Endothelial cell (in vitro differentiated cells): ENCODE measurements around the gene KCNV2. TPM values are rescaled to one million over a fixed set of nuclear protein-coding genes. Genes with fewer than 3 reads are reported as not detected.

Experiments
- DNase-seq: peaks from one replicate; pipeline ENCODE4 v3.0.0; 2021; ENCODE audit warnings: low spot score
- H3K27ac Mint-ChIP-seq: one replicate; pipeline ENCODE4 v1.8.0; 2021; ENCODE audit warnings: mixed read lengths, inconsistent platforms; ENCODE audit not compliant: unreplicated experiment
- H3K27me3 Mint-ChIP-seq: one replicate; pipeline ENCODE4 v1.8.0; 2021; ENCODE audit warnings: mild to moderate bottlenecking, moderate library complexity, mixed read lengths, inconsistent platforms; ENCODE audit not compliant: unreplicated experiment
- H3K36me3 Mint-ChIP-seq: one replicate; pipeline ENCODE4 v1.8.0; 2021; ENCODE audit warnings: mild to moderate bottlenecking, low read depth, mixed read lengths, inconsistent platforms; ENCODE audit not compliant: unreplicated experiment
- H3K4me1 Mint-ChIP-seq: one replicate; pipeline ENCODE4 v1.8.0; 2021; ENCODE audit warnings: mild to moderate bottlenecking, mixed read lengths, inconsistent platforms; ENCODE audit not compliant: unreplicated experiment
- H3K4me3 Mint-ChIP-seq: one replicate; pipeline ENCODE4 v1.8.0; 2021; ENCODE audit warnings: mild to moderate bottlenecking, mixed read lengths, inconsistent platforms; ENCODE audit not compliant: unreplicated experiment
- H3K9me3 Mint-ChIP-seq: one replicate; pipeline ENCODE4 v1.8.0; 2021; ENCODE audit warnings: mixed read lengths, inconsistent platforms; ENCODE audit not compliant: unreplicated experiment
- total RNA-seq: library from RNA; stranded (reverse); fragmentation: NEBNext Ultra II Directional; extraction: Animal tissue kit (Norgen Biotek cat#: 25700); gene quantifications from one replicate; pipeline ENCODE4 v1.2.1, GENCODE V29; 2021; ENCODE audit not compliant: unreplicated experiment
- TF ChIP-seq, protein P1 (sequence below): fragments of 200-600 bp; sonication (generic); IDR thresholded peaks from one replicate; pipeline ENCODE4 v1.5.0; 2021; ENCODE audit warnings: antibody characterized with exemption; ENCODE audit not compliant: unreplicated experiment

The KCNV2 gene
- total RNA-seq, 1 donor from 2014 or later, result not detected

DNA sequence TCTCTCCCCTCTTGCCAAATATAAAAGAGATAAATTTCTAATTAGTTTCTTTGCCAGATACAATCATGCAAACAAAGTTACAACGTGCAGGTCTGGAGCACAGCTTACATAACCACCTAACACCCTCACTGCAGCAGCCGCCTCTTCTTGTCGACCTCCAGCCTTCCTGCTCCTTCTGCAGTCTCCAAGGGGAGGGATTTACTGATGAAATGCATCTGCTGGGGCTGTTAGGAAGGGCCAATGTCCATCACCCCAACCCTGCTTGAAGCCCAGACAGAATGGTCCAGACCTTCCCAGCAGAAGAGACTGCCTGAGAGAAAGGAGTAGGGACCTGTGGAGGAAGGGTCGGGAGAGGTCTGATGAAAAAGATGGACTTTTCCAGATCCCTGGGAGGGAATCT, 15.2 kb downstream of the KCNV2 start:
- H3K4me1 Mint-ChIP-seq, result peaks cover 5% of the 10 kb centered on the region
- H3K27me3 Mint-ChIP-seq, result no peaks in the 10 kb centered on the region
- DNase-seq, result no peak
- TF ChIP-seq, protein P1, sequence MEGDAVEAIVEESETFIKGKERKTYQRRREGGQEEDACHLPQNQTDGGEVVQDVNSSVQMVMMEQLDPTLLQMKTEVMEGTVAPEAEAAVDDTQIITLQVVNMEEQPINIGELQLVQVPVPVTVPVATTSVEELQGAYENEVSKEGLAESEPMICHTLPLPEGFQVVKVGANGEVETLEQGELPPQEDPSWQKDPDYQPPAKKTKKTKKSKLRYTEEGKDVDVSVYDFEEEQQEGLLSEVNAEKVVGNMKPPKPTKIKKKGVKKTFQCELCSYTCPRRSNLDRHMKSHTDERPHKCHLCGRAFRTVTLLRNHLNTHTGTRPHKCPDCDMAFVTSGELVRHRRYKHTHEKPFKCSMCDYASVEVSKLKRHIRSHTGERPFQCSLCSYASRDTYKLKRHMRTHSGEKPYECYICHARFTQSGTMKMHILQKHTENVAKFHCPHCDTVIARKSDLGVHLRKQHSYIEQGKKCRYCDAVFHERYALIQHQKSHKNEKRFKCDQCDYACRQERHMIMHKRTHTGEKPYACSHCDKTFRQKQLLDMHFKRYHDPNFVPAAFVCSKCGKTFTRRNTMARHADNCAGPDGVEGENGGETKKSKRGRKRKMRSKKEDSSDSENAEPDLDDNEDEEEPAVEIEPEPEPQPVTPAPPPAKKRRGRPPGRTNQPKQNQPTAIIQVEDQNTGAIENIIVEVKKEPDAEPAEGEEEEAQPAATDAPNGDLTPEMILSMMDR, result no peak
- no peaks in the 10 kb centered on the region for H3K9me3 Mint-ChIP-seq
- H3K27ac Mint-ChIP-seq, result no peak overlapping the region
- no peak overlapping the region for H3K4me3 Mint-ChIP-seq
- H3K36me3 Mint-ChIP-seq, result no peaks in the 10 kb centered on the region

DNA sequence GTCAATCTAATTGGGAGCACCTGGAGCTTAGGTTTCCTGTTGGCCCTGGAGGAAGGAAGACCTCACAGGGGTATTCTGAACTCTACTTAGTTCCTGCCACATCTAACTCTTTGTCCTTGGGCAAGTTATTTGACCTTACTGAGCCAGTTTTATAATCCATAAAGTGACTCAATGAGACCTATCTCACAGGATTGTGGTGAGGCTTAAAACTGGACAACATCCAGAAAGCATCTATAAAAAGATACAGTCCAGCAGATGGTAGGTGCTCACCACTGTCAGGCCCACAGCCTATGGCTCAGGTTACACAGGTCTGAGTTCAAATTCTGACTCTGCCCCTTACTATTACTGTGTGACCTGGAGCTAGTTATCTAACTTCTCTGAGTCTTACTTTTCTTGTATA, 23.3 kb downstream of the KCNV2 start:
- no peak for DNase-seq
- H3K27ac Mint-ChIP-seq, result no peak overlapping the region
- no peaks in the 10 kb centered on the region for H3K27me3 Mint-ChIP-seq
- no peaks in the 10 kb centered on the region for H3K9me3 Mint-ChIP-seq
- TF ChIP-seq, protein P1, result no peak
- H3K4me3 Mint-ChIP-seq, result no peak overlapping the region
- H3K36me3 Mint-ChIP-seq, result no peaks in the 10 kb centered on the region
- peaks cover 14% of the 10 kb centered on the region for H3K4me1 Mint-ChIP-seq

DNA sequence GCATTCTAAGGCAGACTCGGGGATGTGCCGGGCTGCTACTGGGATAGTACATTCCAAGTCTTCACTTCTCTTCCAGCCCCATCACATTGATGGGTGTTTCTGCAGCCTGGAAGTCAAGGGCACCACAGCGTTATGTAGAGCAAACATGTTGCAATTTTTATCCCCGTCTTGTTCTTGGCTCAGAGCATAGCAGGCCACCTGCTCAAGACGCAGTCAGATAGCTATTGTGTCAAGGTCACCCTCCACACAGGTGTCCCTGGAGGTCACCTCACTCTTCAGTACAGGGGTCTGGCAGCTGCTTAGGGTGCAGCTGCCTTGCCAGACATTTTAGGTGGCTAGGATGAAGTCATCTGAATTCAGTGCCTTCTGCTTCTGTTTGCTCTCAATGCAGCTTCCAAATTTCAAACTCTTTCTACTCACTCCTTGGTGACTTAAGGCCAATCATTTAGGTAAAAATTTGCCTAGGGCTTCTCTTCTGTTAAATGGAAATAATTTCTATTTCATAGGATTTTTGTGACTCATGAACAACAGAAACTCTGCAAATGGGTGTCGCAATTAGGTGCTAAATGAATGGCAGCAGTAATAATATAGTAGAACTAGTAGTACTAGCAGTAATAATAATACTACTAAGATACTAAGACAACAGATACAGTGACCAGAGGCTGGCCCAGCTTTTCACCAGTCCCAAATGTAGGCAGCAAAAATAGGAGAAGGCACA, 24.3 kb downstream of the KCNV2 start:
- TF ChIP-seq, protein P1, result no peak
- Mint-ChIP-seq H3K27ac (no peak overlapping the region), H3K36me3 (no peaks in the 10 kb centered on the region), H3K27me3 (no peaks in the 10 kb centered on the region), H3K4me3 (no peak overlapping the region), H3K4me1 (peaks cover 21% of the 10 kb centered on the region), H3K9me3 (no peaks in the 10 kb centered on the region)
- DNase-seq, result no peak

DNA sequence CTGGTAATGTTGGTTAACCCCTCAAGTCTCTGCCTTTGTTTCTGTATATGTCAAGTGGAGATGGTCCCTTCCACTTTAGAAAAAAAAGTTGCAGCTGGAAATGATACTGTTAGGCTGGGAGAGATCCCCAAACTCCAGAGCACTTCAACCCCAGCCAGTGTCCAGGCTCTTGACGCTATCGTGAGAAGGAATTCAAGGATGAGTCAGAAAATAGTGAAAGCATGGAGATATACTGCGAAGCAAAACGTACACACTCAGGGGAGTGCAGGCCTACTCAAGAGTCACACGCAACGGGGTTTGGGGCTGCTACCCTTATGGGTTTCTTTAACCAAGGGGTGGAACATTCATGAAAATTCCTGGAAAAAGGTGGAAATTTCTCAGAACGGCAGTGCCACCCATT, 24.9 kb downstream of the KCNV2 start:
- Mint-ChIP-seq H3K4me3 (no peak overlapping the region), H3K27me3 (no peaks in the 10 kb centered on the region), H3K27ac (no peak overlapping the region), H3K36me3 (no peaks in the 10 kb centered on the region), H3K9me3 (no peaks in the 10 kb centered on the region), H3K4me1 (peaks cover 21% of the 10 kb centered on the region)
- TF ChIP-seq, protein P1, result no peak
- DNase-seq, result no peak

DNA sequence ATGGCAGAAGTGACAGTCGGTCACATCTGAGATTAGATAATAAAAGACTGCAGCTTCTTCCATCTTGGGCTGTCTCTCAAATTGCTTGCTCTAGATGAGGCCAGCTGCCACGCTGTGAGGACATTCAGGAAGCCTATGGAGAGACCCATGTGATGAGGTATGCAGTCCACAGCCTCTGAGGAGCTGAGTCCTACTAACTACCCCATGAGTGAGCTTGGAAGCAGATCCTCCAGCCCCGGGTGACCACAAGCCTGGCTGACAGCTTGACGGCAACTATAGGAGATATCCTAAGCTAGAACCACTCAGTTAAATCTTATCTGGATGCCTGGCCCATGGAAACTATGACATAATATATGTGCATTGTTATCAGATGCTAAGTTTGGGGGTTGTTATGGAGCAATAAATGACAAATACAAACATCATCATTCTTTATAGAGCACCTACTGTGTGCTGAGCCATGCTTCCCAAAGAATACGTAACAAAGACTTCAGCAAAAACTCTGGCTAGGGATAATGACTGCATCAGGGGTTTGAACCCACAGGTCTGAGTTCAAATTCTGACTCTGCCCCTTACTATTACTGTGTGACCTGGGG, 26.7 kb downstream of the KCNV2 start:
- Mint-ChIP-seq H3K27me3 (no peaks in the 10 kb centered on the region), H3K36me3 (no peaks in the 10 kb centered on the region), H3K4me1 (peaks cover 21% of the 10 kb centered on the region), H3K4me3 (no peak overlapping the region), H3K27ac (no peak overlapping the region), H3K9me3 (no peaks in the 10 kb centered on the region)
- no peak for DNase-seq
- TF ChIP-seq, protein P1, result no peak
